HUES6 (cell line): ENCODE measurements around the gene LILRB2.
"Not testable (repeated sequence)": the region's sequence is repeated elsewhere in the genome, so short reads cannot be mapped to it uniquely, and the experiment has no call there.

Experiments
- H3K27ac ChIP-seq: 2 replicates; pipeline ENCODE4 v1.7.0; 2013; ENCODE audit warnings: low read depth, mild to moderate bottlenecking, low read length, inconsistent platforms
- H3K27me3 ChIP-seq: 2 replicates; pipeline ENCODE4 v1.6.1; 2013; ENCODE audit warnings: low read length; ENCODE audit not compliant: control insufficient read depth, insufficient read depth
- H3K36me3 ChIP-seq: 2 replicates; pipeline ENCODE4 v1.6.1; 2013; ENCODE audit warnings: low read length; ENCODE audit not compliant: control insufficient read depth, insufficient read depth
- H3K4me1 ChIP-seq: 2 replicates; pipeline ENCODE4 v1.6.1; 2013; ENCODE audit warnings: low read length; ENCODE audit not compliant: control insufficient read depth, insufficient read depth
- H3K4me3 ChIP-seq: 2 replicates; pipeline ENCODE4 v1.5.1; 2013; ENCODE audit warnings: low read depth, low read length
- H3K9ac ChIP-seq: one replicate; pipeline ENCODE4 v1.6.1; 2013; ENCODE audit warnings: mild to moderate bottlenecking, low read length
- H3K9me3 ChIP-seq: 2 replicates; pipeline ENCODE4 v1.6.1; 2013; ENCODE audit warnings: low read depth, low read length; ENCODE audit not compliant: control insufficient read depth, insufficient read depth

Gene LILRB2

GRCh38 chr19:54239491-54240371 lies 41.2 kb downstream of the LILRB2 start:
- not testable (repeated sequence) for H3K9ac ChIP-seq, H3K9me3 ChIP-seq, H3K4me1 ChIP-seq, H3K36me3 ChIP-seq, H3K27ac ChIP-seq, H3K4me3 ChIP-seq
- peaks cover 15% of the 10 kb centered on the region; the same call in 1 of the 2 replicates for H3K27me3 ChIP-seq

GRCh38 chr19:54233941-54234340 lies 47.0 kb downstream of the LILRB2 start:
- Histone ChIP-seq H3K27ac (no peak overlapping the region), H3K36me3 (no peaks in the 10 kb centered on the region), H3K4me1 (no peaks in the 10 kb centered on the region), H3K9me3 (peaks cover 3% of the 10 kb centered on the region), H3K9ac (no peak overlapping the region), H3K27me3 (peaks cover 49% of the 10 kb centered on the region), H3K4me3 (no peak overlapping the region)

- H3K9ac ChIP-seq, result no peak overlapping the region
- peaks cover 48% of the 10 kb centered on the region for H3K27me3 ChIP-seq
- peaks cover 6% of the 10 kb centered on the region for H3K9me3 ChIP-seq
- H3K36me3 ChIP-seq, result no peaks in the 10 kb centered on the region
- H3K4me3 ChIP-seq, result no peak overlapping the region
- H3K4me1 ChIP-seq, result no peaks in the 10 kb centered on the region
- H3K27ac ChIP-seq, result no peak overlapping the region
These were observed 49.6 kb downstream of the LILRB2 start for GRCh38 chr19:54231077-54231931.

GRCh38 chr19:54230031-54230430 lies 50.9 kb downstream of the LILRB2 start:
- H3K36me3 ChIP-seq, result no peaks in the 10 kb centered on the region
- no peaks in the 10 kb centered on the region for H3K4me1 ChIP-seq
- H3K4me3 ChIP-seq, result no peak overlapping the region
- H3K9me3 ChIP-seq, result peaks cover 6% of the 10 kb centered on the region
- H3K9ac ChIP-seq, result no peak overlapping the region
- H3K27ac ChIP-seq, result no peak overlapping the region
- peaks cover 43% of the 10 kb centered on the region for H3K27me3 ChIP-seq

- Histone ChIP-seq H3K9ac (no peak overlapping the region), H3K36me3 (no peaks in the 10 kb centered on the region), H3K9me3 (peaks cover 6% of the 10 kb centered on the region), H3K27ac (no peak overlapping the region), H3K4me1 (no peaks in the 10 kb centered on the region), H3K27me3 (peaks cover 35% of the 10 kb centered on the region), H3K4me3 (no peak overlapping the region)
These were observed 51.8 kb downstream of the LILRB2 start for GRCh38 chr19:54229146-54229545.

GRCh38 chr19:54224619-54225018 lies 56.3 kb downstream of the LILRB2 start:
- H3K4me1 ChIP-seq, H3K9me3 ChIP-seq, H3K27ac ChIP-seq, H3K36me3 ChIP-seq, H3K9ac ChIP-seq, H3K4me3 ChIP-seq, H3K27me3 ChIP-seq: not testable (repeated sequence)

- H3K27ac ChIP-seq, H3K9ac ChIP-seq, H3K9me3 ChIP-seq, H3K36me3 ChIP-seq, H3K4me1 ChIP-seq, H3K4me3 ChIP-seq, H3K27me3 ChIP-seq: not testable (repeated sequence)
These were observed 57.0 kb downstream of the LILRB2 start for GRCh38 chr19:54223937-54224281.
